MCF 10A (cell line): ENCODE results near the gene NANOS3. TPM values are rescaled to one million over a fixed set of nuclear protein-coding genes. Genes with fewer than 3 reads are reported as not detected.

Experiments
- BruUV-seq: library from RNA; stranded (reverse); fragments of 400-500 nt; replicated peaks from 2 replicates; lab custom pipeline; 2021; lab: Mats Ljungman, UMichigan
- CTCF ChIA-PET: fragments of 300-600 bp; sonication (Branson Sonifier 250); formaldehyde crosslinking; extraction: SDS; loops from one replicate; lab custom pipeline; 2021; ENCODE audit warnings: antibody characterized with exemption, inconsistent platforms; lab: Yijun Ruan, JAX
- POLR2A ChIA-PET: fragments of 300-600, 350-650 bp; sonication (Branson Sonifier 250); formaldehyde crosslinking; extraction: SDS; loops from one replicate; lab custom pipeline; 2020; ENCODE audit warnings: antibody characterized with exemption, inconsistent platforms; lab: Yijun Ruan, JAX
- DNase-seq: peaks from one replicate; pipeline ENCODE4 v3.0.0-alpha.2; 2018; ENCODE audit not compliant: unreplicated experiment
- H3K27ac Mint-ChIP-seq: one replicate; pipeline ENCODE4 v1.8.0; 2022; ENCODE audit warnings: mild to moderate bottlenecking, low read depth, mixed read lengths; ENCODE audit not compliant: unreplicated experiment
- H3K27me3 Mint-ChIP-seq: one replicate; pipeline ENCODE4 v1.8.0; 2022; ENCODE audit warnings: mixed read lengths; ENCODE audit not compliant: insufficient read depth, unreplicated experiment
- H3K36me3 Mint-ChIP-seq: one replicate; pipeline ENCODE4 v1.8.0; 2022; ENCODE audit warnings: mild to moderate bottlenecking, moderate library complexity, mixed read lengths; ENCODE audit not compliant: insufficient read depth, unreplicated experiment
- H3K4me1 Mint-ChIP-seq: one replicate; pipeline ENCODE4 v1.8.0; 2022; ENCODE audit warnings: mixed read lengths; ENCODE audit not compliant: insufficient read depth, unreplicated experiment
- H3K4me3 Mint-ChIP-seq: one replicate; pipeline ENCODE4 v1.8.0; 2022; ENCODE audit warnings: mild to moderate bottlenecking, moderate library complexity, mixed read lengths; ENCODE audit not compliant: unreplicated experiment
- H3K9me3 Mint-ChIP-seq: one replicate; pipeline ENCODE4 v1.8.0; 2022; ENCODE audit warnings: mixed read lengths; ENCODE audit not compliant: unreplicated experiment
- CTCF ChIP-seq: fragments of 200-600 bp; IDR thresholded peaks from one replicate; pipeline ENCODE4 v1.8.0; 2022; ENCODE audit warnings: antibody characterized with exemption, mild to moderate bottlenecking; ENCODE audit not compliant: unreplicated experiment
- intact Hi-C: fragments of 100-400 bp; cut with micrococcal nuclease; formaldehyde crosslinking; loops from 2 replicates; pipeline ENCODE4 v1.14.1; 2022
- total RNA-seq: library from RNA; stranded (reverse); gene quantifications from 2 replicates; pipeline ENCODE4 v1.2.3, GENCODE V29; 2022

NANOS3 gene
- total RNA-seq, 1 experiment from 2014 or later: not detected

- peaks cover 97% of the 10 kb centered on the region for H3K36me3 Mint-ChIP-seq
- no peak for TF ChIP-seq CTCF
- H3K4me3 Mint-ChIP-seq: no peak overlapping the region
- intact Hi-C loops: no loop called here
- H3K27ac Mint-ChIP-seq: no peak overlapping the region
- DNase-seq: no peak
- no peaks in the 10 kb centered on the region for H3K27me3 Mint-ChIP-seq
- H3K9me3 Mint-ChIP-seq: no peaks in the 10 kb centered on the region
- no TSS peak for BruUV-seq
- H3K4me1 Mint-ChIP-seq: peaks cover 8% of the 10 kb centered on the region
- POLR2A ChIA-PET: interaction anchor here (1.2 to 3.0 kb wide), 3 partner anchors 9 to 56 kb away, joined by 3 to 12 read pairs (median 3); no protein-coding TSS in a partner anchor
- CTCF ChIA-PET: interaction anchor here (0.7 kb wide), 1 partner anchor 349 kb away, joined by 4 read pairs; no protein-coding TSS in a partner anchor
Observed at GRCh38 chr19:13830741-13831536, 46.0 kb upstream of the NANOS3 start.

- ChIA-PET CTCF (interaction anchor here (0.5 kb wide), 1 partner anchor 9 kb away, joined by 4 read pairs; no protein-coding TSS in a partner anchor), POLR2A (interaction anchor here (1.6 to 10.5 kb wide), 2 partner anchors 21 to 34 kb away, joined by 5 to 265 read pairs; no protein-coding TSS in a partner anchor)
- Mint-ChIP-seq H3K27ac (no peak overlapping the region), H3K36me3 (peaks cover 97% of the 10 kb centered on the region), H3K9me3 (no peaks in the 10 kb centered on the region), H3K4me1 (peaks cover 5% of the 10 kb centered on the region), H3K27me3 (no peaks in the 10 kb centered on the region), H3K4me3 (no peak overlapping the region)
- intact Hi-C loops: no loop called here
- no TSS peak for BruUV-seq
- no peak for TF ChIP-seq CTCF
- DNase-seq: no peak
Observed at GRCh38 chr19:13831537-13832467, 45.1 kb upstream of the NANOS3 start.

- TF ChIP-seq CTCF: peak; percentile 29
- Mint-ChIP-seq H3K27me3 (no peaks in the 10 kb centered on the region), H3K4me1 (peaks cover 7% of the 10 kb centered on the region), H3K9me3 (no peaks in the 10 kb centered on the region), H3K36me3 (peaks cover 99% of the 10 kb centered on the region), H3K4me3 (peak overlapping the region; percentile 46), H3K27ac (peak overlapping the region; percentile 75)
- ChIA-PET POLR2A (interaction anchor here (0.8 to 10.5 kb wide), 7 partner anchors 10 to 60 kb away, joined by 3 to 265 read pairs (median 5); partner anchors contain the start of gene ZSWIM4), CTCF (interaction anchor here (0.6 to 1.2 kb wide), 12 partner anchors 13 to 950 kb away, joined by 3 to 5 read pairs (median 3); no protein-coding TSS in a partner anchor)
- intact Hi-C loops: loop anchor here (1.0 kb wide), 1 partner anchor 36 kb away; no protein-coding TSS in a partner anchor
- peak; percentile 94 for DNase-seq
- BruUV-seq: no TSS peak
Observed at GRCh38 chr19:13833330-13834243, 43.3 kb upstream of the NANOS3 start.
